OCI-LY1 (cell line): ENCODE measurements around the gene ENG.

Experiments
- EZH2 ChIP-seq: fragments of 200-600 bp; sonication (generic), shearing (Covaris generic); IDR thresholded peaks from 2 replicates; pipeline ENCODE4 v1.8.0; 2017; ENCODE audit warnings: borderline replicate concordance, mixed run types, mild to moderate bottlenecking, antibody characterized with exemption, low read length, moderate library complexity, mixed read lengths
- TF ChIP-seq, protein P1 (sequence below): fragments of 200-600 bp; sonication (generic), shearing (Covaris generic); IDR thresholded peaks from 2 replicates; pipeline ENCODE4 v1.5.1; 2017; ENCODE audit warnings: mild to moderate bottlenecking, antibody characterized with exemption, low read length, moderate library complexity, mixed read lengths

GRCh38 chr9:127854960-127855359 lies 502 bp upstream of the ENG start:
- TF ChIP-seq, protein P1, sequence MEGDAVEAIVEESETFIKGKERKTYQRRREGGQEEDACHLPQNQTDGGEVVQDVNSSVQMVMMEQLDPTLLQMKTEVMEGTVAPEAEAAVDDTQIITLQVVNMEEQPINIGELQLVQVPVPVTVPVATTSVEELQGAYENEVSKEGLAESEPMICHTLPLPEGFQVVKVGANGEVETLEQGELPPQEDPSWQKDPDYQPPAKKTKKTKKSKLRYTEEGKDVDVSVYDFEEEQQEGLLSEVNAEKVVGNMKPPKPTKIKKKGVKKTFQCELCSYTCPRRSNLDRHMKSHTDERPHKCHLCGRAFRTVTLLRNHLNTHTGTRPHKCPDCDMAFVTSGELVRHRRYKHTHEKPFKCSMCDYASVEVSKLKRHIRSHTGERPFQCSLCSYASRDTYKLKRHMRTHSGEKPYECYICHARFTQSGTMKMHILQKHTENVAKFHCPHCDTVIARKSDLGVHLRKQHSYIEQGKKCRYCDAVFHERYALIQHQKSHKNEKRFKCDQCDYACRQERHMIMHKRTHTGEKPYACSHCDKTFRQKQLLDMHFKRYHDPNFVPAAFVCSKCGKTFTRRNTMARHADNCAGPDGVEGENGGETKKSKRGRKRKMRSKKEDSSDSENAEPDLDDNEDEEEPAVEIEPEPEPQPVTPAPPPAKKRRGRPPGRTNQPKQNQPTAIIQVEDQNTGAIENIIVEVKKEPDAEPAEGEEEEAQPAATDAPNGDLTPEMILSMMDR, result no peak
- no peak for TF ChIP-seq EZH2
